ENCODE data around the gene ADCY3.

Gene ADCY3

DNA sequence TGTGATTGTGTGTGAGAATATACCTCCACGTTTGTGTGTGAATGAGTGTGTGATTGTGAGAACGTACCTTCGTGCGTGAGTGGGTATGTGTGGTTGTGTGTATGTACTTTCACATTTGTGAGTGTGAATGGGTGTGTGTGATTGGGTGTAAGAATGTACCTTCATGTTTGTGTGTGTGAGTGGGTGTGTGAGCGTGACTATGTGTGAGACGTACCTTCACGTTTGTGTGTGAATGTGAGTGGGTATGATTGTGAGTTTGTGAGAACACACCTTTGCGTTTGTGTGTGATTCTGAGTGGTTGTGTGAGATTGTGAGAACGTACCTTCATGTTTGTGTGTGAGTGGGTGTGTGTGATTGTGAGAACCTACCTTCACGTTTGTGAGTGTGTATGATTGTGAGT, 5.8 kb upstream of the ADCY3 start:
- DNase-seq (ENCODE audit: low spot score), result no peak

- no peak for DNase-seq (ENCODE audit: low spot score)
Measured at GRCh38 chr2:24924732-24925131, 4.7 kb upstream of the ADCY3 start.

DNA sequence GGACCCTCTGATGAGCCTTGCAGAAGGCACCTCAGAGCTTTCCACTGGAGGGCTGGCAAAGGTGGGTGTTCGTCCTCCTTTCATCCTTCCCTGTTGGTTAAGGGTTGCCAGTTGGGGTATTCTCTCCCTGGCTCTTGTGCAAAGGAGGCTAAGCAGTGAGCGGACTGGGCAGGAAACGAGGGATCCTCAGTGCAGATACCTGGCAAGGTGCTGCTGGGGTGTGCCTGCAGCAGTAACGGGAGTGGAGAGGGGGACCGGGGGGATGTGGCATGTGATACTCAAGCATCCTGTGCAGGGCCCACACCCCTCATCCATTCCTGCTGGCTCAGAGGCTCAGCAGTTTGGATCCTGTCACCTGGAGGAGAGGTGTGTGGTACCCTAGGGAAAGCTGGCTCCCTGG, 4.2 kb upstream of the ADCY3 start:
- no peak for DNase-seq (ENCODE audit: low spot score)

DNA sequence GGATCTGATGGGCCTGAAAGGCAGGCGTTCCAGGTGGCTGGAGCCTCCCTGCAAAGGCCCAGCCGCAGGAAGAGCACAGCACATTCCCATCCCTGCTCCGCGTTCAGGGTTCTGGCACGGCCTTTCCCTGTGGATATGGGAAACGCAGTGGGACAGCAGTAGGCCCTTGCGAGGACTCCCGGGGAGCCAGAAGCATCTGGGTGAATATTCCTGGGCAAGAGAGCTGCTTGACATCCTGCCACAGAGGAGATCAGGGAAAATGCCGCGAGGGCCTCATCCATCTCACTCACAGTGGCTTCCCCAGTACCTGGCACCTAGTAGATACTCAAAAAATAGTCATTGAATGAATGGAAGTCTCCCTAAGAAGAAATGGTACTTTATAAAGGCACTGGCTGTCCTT, 3.1 kb upstream of the ADCY3 start:
- DNase-seq (ENCODE audit: low spot score), result no peak

DNA sequence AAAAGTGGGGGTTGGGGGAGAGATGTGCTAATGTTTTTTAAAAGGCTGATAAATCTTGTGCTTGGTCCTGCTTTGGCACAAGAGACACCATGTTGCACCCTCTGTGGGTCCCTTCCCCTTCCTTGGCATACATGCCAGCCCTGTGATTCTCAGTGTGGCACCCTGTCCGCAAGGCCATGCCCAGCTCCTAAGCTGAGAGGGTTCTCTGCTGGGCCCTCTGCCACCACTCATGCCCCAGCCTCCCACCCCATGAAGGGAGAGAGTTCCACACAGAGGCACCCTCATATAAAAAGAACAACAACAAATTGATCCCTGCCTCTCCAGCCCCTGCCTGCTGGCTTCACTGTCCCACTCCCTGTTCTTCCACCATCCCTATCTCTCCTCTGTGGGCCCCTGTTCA, 2.5 kb upstream of the ADCY3 start:
- DNase-seq (ENCODE audit: low spot score), result no peak

DNA sequence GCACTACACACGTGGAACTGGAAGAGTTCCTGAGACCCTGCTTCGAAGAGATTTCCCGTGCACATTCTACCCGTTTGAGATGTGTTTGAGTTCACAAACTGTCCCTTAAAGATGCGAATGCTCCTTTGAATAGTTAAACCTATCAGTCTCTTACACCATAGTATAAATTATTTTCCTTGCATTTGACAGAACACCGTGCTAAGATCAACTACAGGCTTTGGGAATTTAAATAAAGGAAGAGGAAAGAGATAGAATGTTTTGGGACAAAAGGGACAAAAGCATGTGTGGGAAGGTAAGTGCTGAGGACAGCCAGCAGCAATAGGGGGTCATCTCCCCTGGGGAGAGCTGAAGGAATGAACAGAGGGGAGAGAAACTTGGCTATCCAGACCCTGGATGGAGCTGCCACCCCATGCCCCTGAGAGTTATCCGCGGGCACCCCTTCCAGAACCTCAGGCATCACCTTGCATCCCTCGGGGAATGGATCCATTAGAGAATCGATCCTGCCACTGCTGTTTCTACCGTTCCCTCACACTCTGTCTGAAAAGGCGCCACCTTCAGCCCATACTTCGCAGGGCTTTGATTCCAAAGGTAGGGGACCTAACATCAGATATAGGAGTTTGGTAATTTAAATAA, 888 bp upstream of the ADCY3 start:
- DNase-seq (ENCODE audit: low spot score), result no peak

DNA sequence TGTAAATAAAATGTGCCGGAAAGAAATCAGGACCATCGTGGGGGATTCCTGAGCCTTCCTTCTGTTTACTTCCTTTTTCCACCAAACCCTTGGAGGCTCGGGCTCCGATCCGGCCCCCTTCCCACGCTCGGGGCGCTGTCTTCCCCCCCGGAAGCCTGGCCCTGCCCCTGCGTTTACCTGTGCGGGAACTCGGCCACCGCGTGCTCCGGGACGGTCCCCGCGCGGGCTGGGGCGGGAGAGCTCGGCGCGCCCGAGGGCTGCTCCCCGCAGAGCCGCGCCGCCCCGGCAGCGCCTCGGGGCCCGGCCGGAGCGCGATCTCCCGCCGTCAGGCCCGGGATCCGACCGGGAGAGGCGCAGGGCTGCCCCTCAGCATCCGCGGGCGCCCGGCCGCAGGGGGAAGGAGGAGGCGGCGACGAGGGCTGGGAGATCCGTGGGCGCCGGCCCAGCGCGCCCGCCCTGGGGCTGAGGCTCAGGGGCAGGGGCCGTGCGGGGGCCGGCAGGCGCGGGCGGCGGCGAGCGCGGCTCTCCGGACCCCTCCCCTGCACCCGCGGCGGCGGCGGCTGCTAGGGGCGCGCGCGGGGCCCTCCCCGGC, 435 bp downstream of the ADCY3 start:
- no peak for DNase-seq (ENCODE audit: low spot score)

GRCh38 chr2:24919037-24919505, 966 bp downstream of the ADCY3 start:
- no peak for DNase-seq (ENCODE audit: low spot score)

GRCh38 chr2:24918326-24919036, 1.6 kb downstream of the ADCY3 start:
- no peak for DNase-seq (ENCODE audit: low spot score)

GRCh38 chr2:24917731-24918325, 2.2 kb downstream of the ADCY3 start:
- no peak for DNase-seq (ENCODE audit: low spot score)

GRCh38 chr2:24917086-24917485, 3.0 kb downstream of the ADCY3 start:
- DNase-seq (ENCODE audit: low spot score), result no peak

DNA sequence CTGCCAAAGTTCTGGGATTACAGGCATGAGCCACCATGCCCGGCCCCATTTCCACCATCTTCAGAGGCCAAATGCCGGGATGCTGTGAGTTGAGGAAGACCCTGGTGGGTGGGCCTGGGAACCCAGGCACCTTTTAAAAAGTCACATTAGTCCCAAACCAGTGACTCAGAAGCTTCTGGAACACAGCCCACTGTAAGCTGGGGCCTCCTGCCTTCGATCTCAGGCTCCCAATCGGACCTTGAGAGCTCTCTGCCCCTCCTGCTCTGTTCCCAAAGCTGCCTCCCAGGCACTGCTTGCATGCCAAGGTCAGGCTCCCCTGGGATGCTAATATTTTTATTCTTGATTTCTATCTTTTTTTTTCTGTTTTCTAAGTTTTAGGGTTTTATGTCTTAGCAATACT, 4.2 kb downstream of the ADCY3 start:
- DNase-seq (ENCODE audit: low spot score), result no peak

- no peak for DNase-seq (ENCODE audit: low spot score)
Measured at GRCh38 chr2:24915175-24915574, 4.9 kb downstream of the ADCY3 start.

- DNase-seq (ENCODE audit: low spot score), result no peak
Measured at GRCh38 chr2:24914713-24915112, 5.3 kb downstream of the ADCY3 start.

DNA sequence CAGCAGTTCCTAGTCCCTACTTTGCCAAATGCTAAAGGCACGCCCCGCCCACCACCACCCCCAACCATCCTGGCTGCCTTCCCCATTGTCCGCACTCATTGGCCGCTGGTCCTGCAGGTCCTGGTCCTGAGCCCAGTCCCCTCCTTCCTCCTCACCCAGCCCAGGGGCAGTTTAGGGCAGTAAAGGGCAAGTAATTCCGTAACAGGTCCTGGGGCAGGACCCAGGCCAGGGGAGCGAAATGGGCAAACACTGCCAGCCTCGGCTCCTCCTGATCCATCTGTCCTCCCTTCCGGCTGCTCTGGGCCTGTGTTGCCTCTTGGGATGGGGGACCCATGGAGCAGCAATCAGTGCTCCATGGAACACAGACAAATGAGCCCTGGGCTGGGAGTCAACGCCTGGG, 6.1 kb downstream of the ADCY3 start:
- DNase-seq (ENCODE audit: low spot score), result no peak

DNA sequence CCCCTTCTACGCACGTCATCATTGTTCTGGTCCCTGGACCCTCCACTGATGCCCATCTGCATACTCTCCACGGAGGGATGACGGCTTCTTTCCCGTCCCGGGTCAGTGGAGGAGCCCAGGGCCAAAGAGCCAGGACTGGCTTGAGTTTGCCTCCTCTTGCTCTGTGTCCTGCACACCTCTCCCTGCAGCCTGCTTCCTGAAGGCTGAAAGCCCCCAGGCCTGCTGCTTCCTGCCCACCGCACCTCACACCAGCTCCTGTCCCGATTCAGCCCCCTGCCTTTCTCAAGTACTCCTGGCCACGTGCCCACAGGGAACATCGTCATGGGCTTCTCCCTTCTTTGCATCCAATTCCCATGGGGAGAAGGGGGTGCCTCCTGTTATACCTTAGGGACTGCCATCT, 7.1 kb downstream of the ADCY3 start:
- no peak for DNase-seq (ENCODE audit: low spot score)

DNA sequence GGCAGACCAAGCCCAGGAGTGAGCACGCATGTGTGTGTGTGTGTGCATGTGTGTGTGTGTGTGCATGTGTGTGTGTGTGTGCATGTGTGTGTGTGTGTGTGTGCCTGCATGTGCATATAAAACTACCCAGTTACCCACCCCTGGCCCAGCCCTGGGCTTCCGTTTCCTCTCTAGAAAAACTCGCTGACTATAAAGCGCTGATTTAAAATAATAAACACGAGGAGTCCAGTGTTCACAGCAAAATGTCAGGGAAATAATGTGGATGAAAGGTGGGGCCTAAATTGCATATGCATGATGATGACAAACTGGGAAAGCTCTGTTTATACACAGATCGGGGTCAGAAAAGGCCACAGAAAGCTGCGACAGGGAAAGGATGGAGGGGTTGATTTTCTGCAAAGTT, 7.5 kb downstream of the ADCY3 start:
- no peak for DNase-seq (ENCODE audit: low spot score)

- DNase-seq (ENCODE audit: low spot score), result no peak
Measured at GRCh38 chr2:24910245-24910644, 9.8 kb downstream of the ADCY3 start.

- no peak for DNase-seq (ENCODE audit: low spot score)
Measured at GRCh38 chr2:24909555-24910177, 10.4 kb downstream of the ADCY3 start.

DNA sequence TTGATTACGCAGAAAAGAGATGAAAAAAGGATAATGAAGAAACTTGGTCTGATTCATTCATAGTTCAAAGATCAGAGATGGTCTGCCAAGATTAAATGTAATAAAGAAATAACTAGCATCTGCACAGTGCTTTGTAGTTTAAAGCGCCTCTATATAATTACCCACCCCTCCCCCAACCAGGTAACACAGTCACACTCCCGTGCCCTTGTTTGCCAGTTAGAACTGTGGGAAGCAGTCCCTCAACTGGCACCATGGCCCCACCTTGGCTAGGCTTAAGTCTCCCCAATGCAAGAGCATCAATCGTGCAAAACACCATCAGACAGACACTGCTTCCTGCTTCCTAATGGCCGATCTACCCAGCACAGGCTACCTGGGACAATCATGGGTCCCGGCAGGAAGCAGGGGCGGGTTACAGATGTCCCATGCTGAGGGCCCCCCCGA, 11.6 kb downstream of the ADCY3 start:
- DNase-seq (ENCODE audit: low spot score), result no peak

DNA sequence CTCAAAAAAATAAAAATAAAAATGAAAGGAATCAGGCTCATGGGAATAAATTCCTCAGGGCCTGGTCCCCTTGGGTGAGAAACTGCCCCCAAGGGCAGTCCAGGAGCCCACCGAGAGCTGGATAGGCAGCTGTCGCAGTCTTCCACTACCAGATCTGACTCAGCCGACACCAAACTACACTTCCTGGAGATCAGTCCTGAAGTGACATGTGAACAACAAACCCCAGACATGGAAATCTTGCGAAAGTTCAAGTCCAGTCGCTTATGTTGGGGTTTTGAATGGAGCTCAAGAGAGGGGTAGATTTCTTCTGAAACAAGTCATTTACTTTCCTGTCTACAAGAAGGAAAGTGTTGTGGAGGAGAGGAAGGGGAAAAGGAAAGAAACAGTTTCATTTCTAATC, 12.9 kb downstream of the ADCY3 start:
- DNase-seq (ENCODE audit: low spot score), result no peak

DNA sequence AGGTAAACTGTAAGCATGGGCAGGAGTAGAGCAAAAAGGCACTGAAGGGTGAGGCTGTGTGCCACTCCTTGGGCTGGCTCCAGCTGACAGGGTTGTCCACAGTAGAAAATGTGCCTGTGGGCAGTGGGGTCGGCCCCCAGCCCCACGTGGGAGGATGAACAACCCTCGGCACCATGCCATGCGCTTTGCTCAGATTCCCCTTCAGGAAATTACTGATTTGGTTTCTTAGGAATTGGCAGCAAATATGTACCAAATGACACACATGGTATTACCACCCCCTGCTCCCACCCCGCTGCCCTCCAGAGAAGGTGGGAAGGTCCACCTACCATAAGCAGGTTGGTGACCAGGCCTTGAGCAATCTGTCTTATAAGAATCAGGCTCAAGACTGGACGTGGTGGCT, 13.6 kb downstream of the ADCY3 start:
- no peak for DNase-seq (ENCODE audit: low spot score)

All from hematopoietic multipotent progenitor cell treated with erythropoietin and hydrocortisone succinate and interleukin-3 and kit ligand, for 15 days (in vitro differentiated cells).